K562 (cell line): ENCODE results near the gene DNAJC13. TPM values are rescaled to one million over a fixed set of nuclear protein-coding genes. Genes with fewer than 3 reads are reported as not detected.

Experiments used
- ARID1B ChIP-seq: fragments of 450-650 bp; IDR thresholded peaks from 2 replicates; pipeline ENCODE4 v1.6.1; 2016; ENCODE audit warnings: antibody characterized with exemption, mild to moderate bottlenecking, inconsistent platforms
- ATF2 ChIP-seq: sonication (generic); formaldehyde crosslinking; IDR thresholded peaks from 2 replicates; pipeline ENCODE4 v1.8.1; 2022; ENCODE audit warnings: missing genetic modification reagents
- BHLHE40 ChIP-seq: IDR thresholded peaks from 2 replicates; pipeline ENCODE4 v1.6.1; 2011; ENCODE audit warnings: low read length, improper control_type of control experiment
- CCAR2 ChIP-seq: fragments of 200-400 bp; formaldehyde crosslinking; IDR thresholded peaks from 2 replicates; pipeline ENCODE4 v1.6.1; 2017; ENCODE audit warnings: mild to moderate bottlenecking, low read depth, low read length
- COPS2 ChIP-seq: fragments of 450-650 bp; conservative IDR thresholded peaks from 2 replicates; pipeline ENCODE4 v1.6.1; 2016; ENCODE audit warnings: mild to moderate bottlenecking, moderate library complexity
- DPF2 ChIP-seq: fragments of 450-650 bp; IDR thresholded peaks from 2 replicates; pipeline ENCODE4 v1.6.1; 2016
- ERF ChIP-seq: fragments of 450-650 bp; formaldehyde crosslinking; IDR thresholded peaks from 2 replicates; pipeline ENCODE4 v1.4.0; 2020; ENCODE audit warnings: mild to moderate bottlenecking, mixed read lengths
- FOS ChIP-seq: IDR thresholded peaks from 3 replicates; pipeline ENCODE4 v1.6.1; 2011; ENCODE audit not compliant: insufficient read length; ENCODE audit errors: extremely low read depth
- GATAD2B ChIP-seq: fragments of 450-650 bp; IDR thresholded peaks from 2 replicates; pipeline ENCODE4 v1.6.1; 2017; ENCODE audit warnings: mild to moderate bottlenecking, borderline replicate concordance
- HCFC1 ChIP-seq: IDR thresholded peaks from 2 replicates; pipeline ENCODE4 v1.6.1; 2012; ENCODE audit warnings: low read depth, low read length, improper control_type of control experiment
- HDGF ChIP-seq: fragments of 450-650 bp; IDR thresholded peaks from 2 replicates; pipeline ENCODE4 v1.6.1; 2016
- IFI16 ChIP-seq: fragments of 250-450 bp; sonication (Bioruptor Pico); IDR thresholded peaks from 2 replicates; pipeline ENCODE4 v2.1.2; 2022; ENCODE audit warnings: mild to moderate bottlenecking, inconsistent platforms
- IRF1 ChIP-seq: sonication (generic); formaldehyde crosslinking; IDR thresholded peaks from 2 replicates; pipeline ENCODE4 v1.8.0; 2022; ENCODE audit warnings: missing genetic modification reagents, mild to moderate bottlenecking, borderline replicate concordance
- PRPF4 ChIP-seq: fragments of 200-400 bp; formaldehyde crosslinking; IDR thresholded peaks from one replicate; pipeline ENCODE4 v1.6.1; 2017; ENCODE audit warnings: low read length, low read depth, mild to moderate bottlenecking; ENCODE audit not compliant: insufficient read depth, poor library complexity, severe bottlenecking
- PYGO2 ChIP-seq: fragments of 450-650 bp; IDR thresholded peaks from 2 replicates; pipeline ENCODE4 v1.6.1; 2016; ENCODE audit warnings: mild to moderate bottlenecking, missing genetic modification characterization, moderate library complexity, missing compliant biosample characterization
- RBM17 ChIP-seq: fragments of 200-400 bp; formaldehyde crosslinking; IDR thresholded peaks from 2 replicates; pipeline ENCODE4 v1.6.1; 2017; ENCODE audit warnings: low read depth, mild to moderate bottlenecking, low read length, borderline replicate concordance
- SMAD3 ChIP-seq: fragments of 450-650 bp; formaldehyde crosslinking; conservative IDR thresholded peaks from 2 replicates; pipeline ENCODE4 v1.4.0; 2020; ENCODE audit warnings: mild to moderate bottlenecking
- SMARCE1 ChIP-seq: fragments of 450-650 bp; IDR thresholded peaks from 2 replicates; pipeline ENCODE4 v1.7.1; 2016; ENCODE audit warnings: mild to moderate bottlenecking
- TCF3 ChIP-seq: sonication (generic); formaldehyde crosslinking; IDR thresholded peaks from 2 replicates; pipeline ENCODE4 v1.4.0; 2020; ENCODE audit warnings: mild to moderate bottlenecking, missing genetic modification reagents
- TEAD4 ChIP-seq, 2 experiments: sonication (generic) in 1 of 2; formaldehyde crosslinking in 1 of 2; IDR thresholded peaks; 2 replicates each; pipeline versions ENCODE4 v1.6.1 to v1.8.0; 2012 to 2022; ENCODE audit warnings: borderline replicate concordance in 1 of 2, inconsistent platforms in 1 of 2, low read length in 1 of 2, mild to moderate bottlenecking in 1 of 2, missing genetic modification reagents in 1 of 2
- WHSC1 ChIP-seq: IDR thresholded peaks from one replicate; pipeline ENCODE4 v1.6.1; 2012; ENCODE audit warnings: low read length, control low read depth, inconsistent platforms
- XRCC4 ChIP-seq: IDR thresholded peaks from one replicate; pipeline ENCODE4 v1.6.1; 2011; ENCODE audit not compliant: insufficient read depth, insufficient read length; ENCODE audit errors: extremely low read depth
- ZFP91 ChIP-seq: sonication (generic); formaldehyde crosslinking; IDR thresholded peaks from 2 replicates; pipeline ENCODE4 v1.8.0; 2022; ENCODE audit warnings: mild to moderate bottlenecking, missing genetic modification reagents
- ZKSCAN1 ChIP-seq: fragments of 150-350 bp; IDR thresholded peaks from 2 replicates; pipeline ENCODE4 v1.6.1; 2016; ENCODE audit warnings: low read depth, low read length
- ZNF253 ChIP-seq: fragments of 250-450 bp; sonication (Bioruptor Pico); conservative IDR thresholded peaks from 2 replicates; pipeline ENCODE4 v1.6.1; 2021; ENCODE audit warnings: mild to moderate bottlenecking
- ZNF512 ChIP-seq: IDR thresholded peaks from 2 replicates; pipeline ENCODE4 v1.6.1; 2016; ENCODE audit warnings: missing genetic modification characterization, missing compliant biosample characterization
- ZNF77 ChIP-seq: fragments of 250-450 bp; sonication (Bioruptor Pico); IDR thresholded peaks from 2 replicates; pipeline ENCODE4 v1.5.0; 2020
- ZNF785 ChIP-seq: fragments of 250-450 bp; sonication (Bioruptor Pico); IDR thresholded peaks from 2 replicates; pipeline ENCODE4 v1.4.0; 2020; ENCODE audit warnings: mild to moderate bottlenecking
- polyA plus RNA-seq, 8 experiments: library from polyadenylated mRNA; depleted of rRNA in 4 of 8; stranded (reverse) in 5 of 8; unstranded in 3 of 8; fragments of >200 nt; fragmentation: Nextera tagmentation in 2 of 8; fragmentation: Illumina TruSeq in 1 of 8; extraction: Ambion mirVana in 2 of 8; extraction: Trizol in 1 of 8; gene quantifications; 2 replicates each; pipeline versions ENCODE4 v1.2.1 to v1.2.3, GENCODE V29; 2011 to 2014; ENCODE audit warnings: inconsistent platforms in 1 of 8, missing spikeins in 1 of 8
- total RNA-seq, 7 experiments: library from RNA; depleted of rRNA in 6 of 7; stranded (reverse); fragments of >200 nt in 6 of 7; fragmentation: Illumina TruSeq in 2 of 7; extraction: Trizol in 2 of 7; gene quantifications; 2 replicates each; pipeline versions ENCODE4 v1.2.1 to v1.2.3, GENCODE V29; 2011 to 2021; ENCODE audit warnings: low replicate concordance in 1 of 7

DNAJC13 gene
- total and polyA plus RNA-seq, 9 of the 15 experiments (the other 6 are each of a cell fraction or from before 2014, with no cell fraction given) = 2.9 to 17.1 (median 10.2) TPM

GRCh38 chr3:132432639-132433038 lies 15.3 kb downstream of the DNAJC13 start (continued):
- no peak for TF ChIP-seq ZNF253 (CRISPR knock-in tag)
- TF ChIP-seq SMARCE1 = peak; percentile 37; the same call in 1 of the 2 replicates
- peak; percentile 38; the same call in 1 of the 2 replicates for TF ChIP-seq TEAD4 (IDR thresholded peaks at IDR 0.05; ENCODE audit: low read length)
- TF ChIP-seq TEAD4 (CRISPR knock-in tag; IDR thresholded peaks at IDR 0.05; ENCODE audit: borderline replicate concordance) = no peak
- TF ChIP-seq ARID1B = peak; percentile 63
- TF ChIP-seq WHSC1 = no peak
- TF ChIP-seq ZFP91 (CRISPR knock-in tag) = no peak
- no peak for TF ChIP-seq XRCC4
- TF ChIP-seq IRF1 = no peak
- no peak for TF ChIP-seq COPS2
- TF ChIP-seq ZNF785 (CRISPR knock-in tag) = no peak
- TF ChIP-seq IFI16 (CRISPR knock-in tag) = no peak
- TF ChIP-seq HCFC1 = no peak
- no peak for TF ChIP-seq HDGF
- TF ChIP-seq ATF2 (CRISPR knock-in tag) = no peak
- peak; percentile 35; the same call in 1 of the 2 replicates for TF ChIP-seq BHLHE40
- peak; percentile 66; the same call in 1 of the 2 replicates for TF ChIP-seq DPF2
- TF ChIP-seq TCF3 (CRISPR knock-in tag) = 0 out of 2 replicates have a peak, but pooled peaks have one; percentile 12
- no peak for TF ChIP-seq ZNF512 (tag)
- TF ChIP-seq PYGO2 (tag) = no peak
- TF ChIP-seq ERF (CRISPR knock-in tag) = no peak
- no peak for TF ChIP-seq CCAR2
- TF ChIP-seq ZNF77 (CRISPR knock-in tag) = no peak
- TF ChIP-seq ZKSCAN1 = no peak
- no peak for TF ChIP-seq PRPF4
- TF ChIP-seq RBM17 = no peak
- no peak for TF ChIP-seq SMAD3 (CRISPR knock-in tag)
- TF ChIP-seq GATAD2B = no peak
- peak; percentile 30 for TF ChIP-seq FOS
